SK-N-DZ (cell line): Measurements from ENCODE around the gene PILRA.
"Not testable (repeated sequence)": the region's sequence is repeated elsewhere in the genome, so short reads cannot be mapped to it uniquely, and the experiment has no call there.

Source experiments
- DNase-seq: peaks from one replicate; pipeline ENCODE4 v3.0.0-alpha.2; 2015; ENCODE audit warnings: low spot score

The PILRA gene

DNA sequence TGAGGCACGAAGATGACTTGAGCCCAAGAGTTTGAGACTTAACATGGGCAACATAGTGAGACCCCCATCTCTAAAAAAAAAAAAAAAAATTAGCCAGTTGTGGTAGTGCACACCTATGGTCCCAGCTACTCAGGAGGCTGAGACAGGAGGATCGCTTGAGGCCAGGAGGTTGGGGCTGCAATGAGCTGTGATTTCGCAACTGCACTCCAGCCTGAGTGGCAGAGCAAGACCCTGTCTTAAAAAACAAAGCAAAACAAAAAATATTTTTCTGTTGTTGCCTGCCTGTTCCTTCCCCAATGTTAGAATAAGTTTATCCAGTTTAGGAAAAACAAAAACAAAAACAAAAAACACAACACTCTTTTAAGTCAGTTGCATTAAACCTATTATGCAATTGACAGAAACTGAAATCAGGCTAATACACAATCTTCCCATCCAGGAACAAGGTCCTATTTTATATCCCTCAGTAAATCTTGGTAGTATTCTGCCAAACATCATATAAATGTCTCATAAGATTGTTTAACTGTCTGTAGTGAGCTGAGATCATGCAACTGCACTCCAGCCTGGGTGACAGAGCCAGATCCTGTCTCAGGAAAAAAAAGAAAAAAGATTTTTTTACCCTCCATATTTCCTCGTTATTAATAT, 4.9 kb downstream of the PILRA start:
- no peak for DNase-seq

DNA sequence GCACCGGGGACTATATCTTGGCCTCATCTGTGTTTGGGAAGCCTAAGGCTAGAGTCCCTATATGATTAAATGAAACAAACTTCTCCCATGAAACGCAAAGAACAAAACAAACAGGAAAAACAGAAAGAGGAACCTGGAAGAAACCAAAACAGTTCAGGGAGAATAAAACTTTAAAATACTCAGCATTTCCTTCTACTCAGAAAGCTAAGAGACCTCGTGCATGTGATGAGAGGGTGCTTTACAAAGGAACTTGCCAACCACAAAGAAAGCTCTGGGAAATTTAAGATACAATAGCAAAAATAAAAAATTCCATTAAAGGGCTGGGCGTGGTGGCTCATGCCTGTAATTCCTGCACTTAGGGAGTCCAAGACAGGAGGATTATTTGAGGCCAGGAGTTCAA, 6.9 kb downstream of the PILRA start:
- no peak for DNase-seq

DNA sequence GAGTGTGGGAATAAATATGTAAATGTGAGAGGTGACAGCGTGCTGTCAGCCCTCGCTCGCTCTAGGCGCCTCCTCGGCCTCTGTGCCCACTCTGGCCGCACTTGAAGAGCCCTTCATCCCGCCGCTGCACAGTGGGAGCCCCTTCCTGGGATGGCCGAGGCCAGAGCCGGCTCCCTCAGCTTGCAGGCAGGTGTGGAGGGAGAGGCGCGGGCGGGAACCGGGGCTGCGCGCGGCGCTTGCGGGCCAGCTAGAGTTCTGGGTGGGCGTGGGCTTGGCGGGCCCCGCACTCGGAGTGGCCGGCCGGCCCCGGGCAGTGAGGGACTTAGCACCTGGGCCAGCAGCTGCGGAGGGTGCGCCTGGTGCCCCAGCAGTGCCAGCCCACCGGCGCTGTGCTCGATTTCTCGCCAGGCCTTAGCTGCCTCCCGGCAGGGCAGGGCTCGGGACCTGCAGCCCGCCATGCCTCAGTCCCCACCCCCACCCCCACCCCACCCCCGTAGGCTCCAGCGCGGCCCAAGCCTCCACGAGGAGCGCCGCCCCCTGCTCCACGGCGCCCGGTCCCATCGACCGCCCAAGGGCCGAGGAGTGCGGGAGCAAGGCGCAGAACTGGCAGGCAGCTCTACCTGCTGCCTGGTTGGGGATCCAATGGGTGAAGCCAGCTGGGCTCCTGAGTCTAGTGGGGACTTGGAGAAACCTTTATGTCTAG, 8.4 kb downstream of the PILRA start:
- not testable (repeated sequence) for DNase-seq

DNA sequence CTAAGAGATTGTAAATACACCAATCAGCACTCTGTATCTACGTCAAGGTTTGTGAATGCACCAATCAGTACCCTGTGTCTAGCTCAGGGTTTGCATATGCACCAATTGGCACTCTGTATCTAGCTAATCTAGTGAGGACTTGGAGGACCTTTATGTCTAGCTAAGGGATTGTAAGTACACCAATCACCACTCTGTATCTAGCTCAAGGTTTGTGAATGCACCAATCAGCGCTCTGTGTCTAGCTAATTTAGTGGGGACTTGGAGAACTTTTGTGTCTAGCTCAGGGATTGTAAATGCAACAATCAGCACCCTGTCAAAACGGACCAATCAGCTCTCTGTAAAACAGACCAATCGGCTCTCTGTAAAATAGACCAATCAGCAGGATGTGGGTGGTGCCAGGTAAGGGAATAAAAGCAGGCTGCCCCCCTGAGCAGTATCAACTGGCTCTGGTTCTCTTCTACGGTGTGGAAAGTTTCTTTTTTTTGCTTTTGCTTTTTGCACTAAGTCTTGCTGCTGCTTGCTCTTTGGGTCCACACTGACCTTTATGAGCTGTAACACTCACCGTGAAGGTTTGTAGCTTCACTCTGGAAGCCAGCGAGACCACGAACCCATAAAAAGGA, 9.1 kb downstream of the PILRA start:
- peak; percentile 56 for DNase-seq

DNA sequence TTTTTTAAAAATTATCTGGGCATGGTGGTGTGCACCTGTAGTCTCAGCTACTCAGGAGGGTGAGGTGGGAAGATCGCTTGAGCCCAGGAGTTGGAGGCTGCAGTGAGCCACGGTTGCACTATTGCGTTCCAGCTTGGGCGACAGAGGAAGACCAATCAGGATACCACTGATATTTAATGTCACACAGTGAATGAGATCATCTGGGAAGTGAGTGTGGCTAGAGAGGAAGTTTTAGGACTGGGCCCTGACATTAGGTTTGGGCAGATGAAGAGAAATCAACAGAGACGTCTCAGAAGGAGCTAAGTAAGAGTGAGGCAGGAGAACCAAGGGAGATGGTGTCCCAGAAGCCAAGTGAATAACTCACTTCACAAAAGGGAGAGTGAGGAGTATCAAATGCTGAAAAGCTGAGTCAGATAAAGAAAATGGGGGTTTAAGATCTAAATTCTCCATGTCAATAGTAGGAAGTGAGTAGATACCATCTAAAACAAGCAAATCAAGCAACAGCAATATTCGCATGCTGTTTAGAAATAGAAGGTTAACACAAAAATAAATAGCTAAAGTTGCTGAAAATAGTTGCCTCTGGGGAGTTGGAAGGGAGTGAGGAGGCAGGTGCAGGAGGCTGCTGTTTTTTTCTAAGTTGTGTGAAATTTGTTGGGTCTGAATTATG, 11.5 kb downstream of the PILRA start:
- no peak for DNase-seq

DNA sequence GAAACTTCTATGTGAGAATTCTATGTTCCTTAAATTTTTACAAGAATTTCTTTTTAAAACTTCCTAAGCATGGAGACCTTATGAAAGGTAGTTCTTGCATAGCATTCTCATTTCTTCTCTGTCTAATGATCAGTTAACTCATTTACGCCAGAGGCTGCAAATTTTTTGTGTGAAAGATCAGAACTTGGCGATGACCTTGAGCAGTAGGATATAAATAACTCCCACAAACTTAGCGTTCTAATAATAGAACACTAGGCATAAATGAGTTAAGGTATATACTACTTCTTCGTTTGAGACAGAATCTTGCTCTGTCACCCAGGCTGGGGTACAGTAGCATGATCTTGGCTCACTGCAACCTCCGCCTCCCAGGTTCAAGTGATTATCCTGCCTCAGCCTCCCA, 13.7 kb downstream of the PILRA start:
- no peak for DNase-seq

DNA sequence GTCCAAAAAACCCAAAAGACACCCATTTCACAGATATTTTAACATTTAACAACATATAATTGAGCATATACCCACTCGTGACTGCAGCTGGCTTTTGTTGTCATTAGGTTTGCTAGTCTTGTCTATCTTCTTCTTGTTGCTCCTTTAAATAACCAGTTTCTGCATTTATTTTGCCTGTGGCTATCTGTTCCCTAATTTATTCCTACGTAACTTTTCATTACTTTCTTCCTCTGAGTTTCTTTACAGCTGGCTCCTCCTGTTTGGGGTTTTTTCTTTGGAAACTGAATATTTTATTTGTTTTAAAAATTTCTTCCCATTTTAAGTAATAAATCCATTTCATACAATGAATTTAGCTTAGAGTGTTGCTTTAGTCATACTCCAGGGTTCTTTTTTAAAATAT, 14.4 kb downstream of the PILRA start:
- DNase-seq, result no peak

DNA sequence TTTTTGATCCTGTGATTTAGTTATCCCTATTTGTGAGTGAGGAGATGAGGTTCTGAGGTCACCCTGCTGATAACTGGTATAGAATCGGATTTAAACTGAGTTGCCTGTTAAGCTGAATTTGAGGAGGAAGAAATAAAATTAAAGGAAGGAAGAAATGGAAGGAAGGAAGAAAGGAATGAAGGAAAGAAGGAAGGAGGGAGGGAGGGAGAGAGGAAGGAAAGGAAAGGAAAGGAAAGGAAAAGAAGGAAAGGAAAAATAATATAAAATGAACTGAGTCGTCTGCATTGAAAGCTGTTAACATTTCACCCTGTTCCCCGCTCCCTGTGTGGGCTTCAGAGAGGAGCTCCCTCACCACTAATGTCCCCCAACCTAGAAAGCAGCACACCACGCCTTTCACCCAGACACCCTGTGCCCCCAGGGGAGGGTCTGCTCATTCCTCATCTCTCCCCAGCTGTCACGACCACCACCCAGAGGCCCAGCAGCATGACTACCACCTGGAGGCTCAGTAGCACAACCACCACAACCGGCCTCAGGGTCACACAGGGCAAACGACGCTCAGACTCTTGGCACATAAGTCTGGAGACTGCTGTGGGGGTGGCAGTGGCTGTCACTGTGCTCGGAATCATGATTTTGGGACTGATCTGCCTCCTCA, 16.3 kb downstream of the PILRA start:
- no peak for DNase-seq

DNA sequence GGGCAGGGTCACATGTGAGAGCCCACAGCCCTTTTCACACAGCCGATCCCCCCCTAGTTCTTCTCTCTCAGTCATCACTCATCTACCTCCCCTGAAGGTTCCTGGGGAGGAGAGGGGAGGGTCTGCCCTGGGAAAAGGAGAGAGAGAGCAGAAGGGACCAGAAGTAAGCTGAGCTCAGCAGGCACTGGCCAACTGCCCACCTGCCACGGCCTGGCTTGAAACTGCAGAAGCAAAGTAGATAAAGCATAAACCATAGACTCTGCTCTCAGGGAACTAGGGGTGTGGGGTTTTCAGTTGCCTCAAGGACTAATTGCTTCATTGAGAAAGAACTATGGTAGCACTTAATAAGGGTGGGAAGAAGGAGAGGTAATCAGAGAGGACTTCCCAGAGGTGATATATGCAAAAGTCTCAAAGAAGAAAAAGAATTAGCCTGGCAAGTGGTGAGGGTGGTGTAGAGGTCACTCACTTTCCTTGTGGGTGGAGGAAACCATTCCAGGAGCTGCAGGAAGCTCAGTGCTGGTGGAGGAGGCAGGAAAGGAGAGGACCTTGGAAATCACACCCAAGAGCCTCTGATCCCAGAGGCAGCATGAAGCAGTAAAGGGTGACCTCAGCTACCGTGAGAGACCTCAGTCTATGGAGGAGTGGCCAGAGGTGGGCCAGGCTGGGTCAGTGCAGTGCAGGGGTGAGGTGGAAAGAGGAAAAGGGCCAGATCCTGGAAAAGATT, 17.2 kb downstream of the PILRA start:
- no peak for DNase-seq

DNA sequence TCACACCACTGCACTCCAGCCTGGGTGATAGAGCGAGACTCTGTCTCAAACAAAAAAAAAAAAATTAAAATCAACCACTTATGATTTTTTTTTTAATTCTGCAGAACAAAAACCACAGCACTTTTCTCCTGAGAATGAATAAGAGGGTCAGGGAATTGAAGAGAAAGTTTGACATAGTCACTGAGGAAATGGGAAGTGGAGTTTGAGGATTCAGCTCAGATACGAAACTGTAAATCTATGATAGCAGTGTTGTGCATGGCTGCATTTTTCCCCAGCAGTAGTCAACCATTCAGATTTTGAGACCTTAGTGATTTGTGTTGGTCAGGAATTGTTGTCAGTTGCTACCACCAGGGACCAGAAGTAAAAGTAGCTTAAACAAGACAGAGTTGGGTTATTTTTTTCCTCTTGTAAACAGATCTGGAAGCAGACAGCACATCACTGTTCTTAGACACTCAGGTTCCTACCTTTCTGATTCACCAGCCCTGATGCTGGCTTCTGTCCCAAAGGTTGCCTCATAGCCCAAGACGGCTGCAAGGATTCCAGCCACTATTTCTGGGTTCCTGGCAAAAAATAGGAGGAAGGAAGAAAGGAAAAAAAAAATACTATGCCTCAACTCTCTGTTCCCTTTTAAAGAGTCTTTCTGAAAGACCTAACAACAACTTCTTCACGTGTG, 20.1 kb downstream of the PILRA start:
- DNase-seq, result no peak

DNA sequence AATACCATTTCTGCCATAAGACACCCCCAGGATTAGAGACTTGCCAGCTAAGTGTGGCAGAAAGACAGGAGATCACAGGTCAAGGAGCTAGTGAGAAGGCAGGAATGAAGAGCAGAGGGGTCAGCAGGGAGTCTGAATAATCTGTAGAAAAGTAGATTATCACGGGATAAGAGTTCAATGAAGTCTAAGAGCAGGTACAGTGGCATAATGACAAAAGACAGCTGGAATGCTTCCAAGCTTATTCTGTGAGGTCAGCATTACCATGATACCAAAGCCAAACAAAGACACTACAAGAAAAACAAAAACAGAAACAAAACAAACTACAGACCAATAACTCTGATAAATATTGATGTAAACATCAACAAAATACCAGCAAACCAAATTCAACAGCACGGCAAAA, 20.8 kb downstream of the PILRA start:
- no peak for DNase-seq

DNA sequence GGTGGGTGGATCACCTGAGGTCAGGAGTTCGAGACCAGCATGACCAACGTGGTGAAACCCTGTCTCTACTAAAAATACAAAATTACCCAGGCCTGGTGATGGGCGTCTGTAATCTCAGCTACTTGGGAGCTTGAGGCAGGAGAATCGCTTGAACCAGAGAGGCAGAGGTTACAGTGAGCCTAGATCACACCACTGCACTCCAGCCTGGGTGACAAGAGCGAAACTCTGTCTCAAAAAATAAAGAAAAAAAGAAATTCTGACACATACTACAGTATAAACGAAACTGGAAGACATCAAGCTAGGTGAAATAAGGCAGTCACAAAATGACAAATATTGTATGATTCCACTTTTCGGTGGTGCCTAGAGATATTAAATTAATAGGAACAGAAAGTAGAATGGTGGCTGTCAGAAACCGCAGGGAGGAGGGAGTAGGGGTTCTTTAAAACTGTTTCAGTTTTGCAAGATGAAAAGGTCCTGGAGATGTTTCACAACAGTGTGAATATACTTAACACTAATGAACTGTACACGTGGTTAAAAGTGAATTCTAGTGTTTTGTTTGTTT, 23.2 kb downstream of the PILRA start:
- DNase-seq, result no peak

DNA sequence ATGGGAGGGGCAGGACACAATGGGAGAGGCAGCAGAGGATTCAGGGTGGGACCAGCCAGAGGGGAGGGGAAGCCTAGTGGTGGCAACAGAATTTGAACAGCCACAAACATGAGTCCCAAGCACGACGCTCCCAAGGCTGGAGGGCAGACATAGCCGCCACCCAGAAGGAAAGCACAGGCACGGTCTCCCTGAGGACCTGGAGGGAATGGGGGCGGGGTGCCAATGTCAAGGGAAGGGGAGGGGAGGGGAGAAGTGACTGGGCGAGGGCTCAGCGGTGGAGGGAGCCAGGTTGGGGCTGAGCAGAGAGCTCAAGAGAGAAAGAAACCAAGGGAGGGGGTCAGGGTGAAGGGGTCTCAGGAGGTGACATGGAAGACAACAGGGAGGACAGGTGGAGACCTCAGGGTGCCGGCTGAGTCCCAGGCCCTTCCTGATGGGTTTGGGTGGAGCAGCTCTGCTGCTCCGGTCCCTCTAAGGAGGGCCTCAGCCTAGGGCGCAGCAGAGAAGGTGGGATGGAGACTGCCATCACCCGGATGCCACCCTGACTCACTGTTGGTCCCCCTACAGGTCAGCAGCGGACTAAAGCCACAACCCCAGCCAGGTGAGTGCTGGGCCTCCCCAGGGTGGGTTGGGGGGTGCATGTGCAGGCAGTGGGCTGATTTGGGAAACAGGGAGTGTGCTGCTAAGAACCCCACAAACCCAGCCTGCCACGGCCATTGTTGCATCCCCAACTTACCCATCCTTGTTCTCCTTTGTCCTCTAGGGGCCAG, 24.2 kb downstream of the PILRA start:
- no peak for DNase-seq

DNA sequence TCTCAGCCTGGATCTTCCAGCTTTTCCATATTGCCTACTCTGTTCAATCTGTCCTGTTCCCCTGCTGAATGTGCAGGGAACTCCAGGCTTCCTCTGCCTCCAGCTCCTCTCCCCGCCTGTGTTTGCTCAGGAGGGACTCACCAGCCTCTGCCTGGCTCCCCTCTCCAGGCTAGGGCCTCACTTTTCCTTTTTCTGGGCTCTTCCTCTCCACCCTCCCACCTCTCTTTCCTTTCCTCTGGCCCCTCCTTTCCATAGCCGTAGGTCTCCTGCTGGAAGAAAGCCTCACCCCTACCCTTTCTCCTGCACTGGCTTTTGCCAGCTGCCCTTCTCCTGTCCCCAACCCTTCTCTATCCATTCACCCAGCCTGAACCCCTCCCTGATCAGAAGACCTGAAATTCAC, 25.0 kb downstream of the PILRA start:
- DNase-seq, result no peak

DNA sequence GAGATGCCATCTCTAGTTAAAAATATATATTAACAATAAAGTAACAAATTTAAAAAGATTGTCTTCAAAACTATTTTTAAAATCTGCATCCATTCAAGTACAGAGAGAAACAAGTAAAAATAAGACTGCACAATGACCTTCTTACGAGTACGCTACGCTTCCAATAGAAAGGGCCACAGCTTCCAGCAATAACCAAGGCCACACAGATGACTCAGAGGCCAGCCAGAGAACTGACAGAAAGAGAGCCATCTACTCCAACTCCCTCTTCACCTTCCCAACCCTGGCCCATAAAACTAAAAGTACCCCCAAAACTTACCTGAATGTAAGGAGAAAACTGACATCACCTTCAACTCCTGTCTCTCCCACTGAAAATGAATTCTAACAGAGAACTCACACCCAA, 26.8 kb downstream of the PILRA start:
- no peak for DNase-seq

DNA sequence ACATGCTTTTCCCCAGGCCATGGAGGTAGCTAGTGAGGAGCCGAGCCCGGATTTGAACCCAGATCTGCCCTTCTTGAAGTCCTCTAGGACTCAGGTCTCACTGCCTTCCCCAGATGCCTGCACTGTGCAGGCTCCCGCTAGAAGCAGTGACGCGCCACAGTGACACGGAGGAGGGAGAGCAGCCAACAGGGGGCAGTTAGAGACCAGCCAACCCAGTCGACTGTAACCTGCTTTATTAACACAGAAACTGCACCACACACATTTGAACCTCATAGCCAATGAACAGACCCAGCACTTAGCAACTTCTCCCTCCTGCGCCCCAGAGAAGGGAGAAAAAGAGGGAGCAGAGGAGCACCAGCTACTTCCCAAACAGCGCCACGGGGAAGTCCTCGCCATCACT, 27.4 kb downstream of the PILRA start:
- DNase-seq, result peak; percentile 60

DNA sequence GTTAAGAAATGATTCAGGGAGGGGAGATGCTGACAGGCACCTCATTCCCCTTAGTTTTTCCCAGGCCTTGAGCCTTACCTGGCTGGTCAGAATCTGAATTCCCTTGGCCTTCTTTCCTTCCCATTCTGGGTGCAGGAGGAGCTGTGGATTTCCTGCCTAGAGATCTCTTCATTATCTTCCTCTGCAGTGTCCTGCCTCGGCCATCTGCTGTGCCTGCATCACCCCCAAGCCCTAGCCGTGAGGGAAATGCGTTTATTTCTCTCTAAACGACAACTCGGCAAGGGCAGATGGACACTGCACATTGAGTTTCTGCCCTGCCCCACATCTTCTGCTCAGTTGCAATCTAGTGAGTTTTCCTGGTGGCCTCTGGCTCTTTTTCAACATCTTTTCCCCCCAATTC, 28.5 kb downstream of the PILRA start:
- DNase-seq, result no peak

DNA sequence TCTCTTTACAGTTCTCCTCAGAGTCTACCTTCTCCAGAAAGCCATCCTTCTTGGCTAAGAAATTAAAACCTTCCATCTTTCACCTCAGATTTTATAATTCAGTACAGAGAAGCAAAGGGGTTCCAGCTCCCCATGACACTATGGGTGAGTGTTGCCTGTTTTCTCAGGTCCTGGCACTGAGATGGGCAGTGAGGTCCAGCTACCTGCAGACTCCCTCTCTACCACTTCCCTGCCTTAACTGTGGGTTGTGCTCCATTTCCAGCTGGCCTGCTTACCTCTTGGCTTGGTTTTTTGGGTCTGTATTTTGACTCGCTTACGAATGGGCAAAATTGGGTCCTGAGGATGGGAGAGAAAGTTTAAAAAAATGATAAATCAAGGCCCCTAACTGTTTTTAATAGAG, 29.0 kb downstream of the PILRA start:
- no peak for DNase-seq

DNA sequence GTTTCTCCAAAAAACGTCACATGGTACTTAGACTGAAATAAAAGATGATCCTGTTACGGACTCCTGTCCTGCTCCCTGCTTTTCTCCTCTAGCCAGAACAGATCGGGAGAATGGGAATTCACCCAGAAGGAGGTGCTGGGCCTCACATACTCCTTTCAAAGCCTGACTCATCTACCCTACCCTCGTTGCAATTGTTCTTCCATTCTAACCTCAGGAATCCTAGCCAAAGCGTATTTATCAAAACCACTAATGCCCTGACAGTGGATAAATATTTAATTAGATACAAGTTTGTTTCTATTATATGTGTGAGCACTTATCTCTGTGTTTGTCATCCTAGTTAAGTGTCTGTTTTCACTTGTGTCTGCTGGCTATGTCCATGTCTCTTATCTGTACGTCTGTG, 33.5 kb downstream of the PILRA start:
- no peak for DNase-seq
